ENCODE measurements around the gene ZNF514. TPM values are rescaled to one million over a fixed set of nuclear protein-coding genes. Genes with fewer than 3 reads are reported as not detected.

The ZNF514 gene
- total RNA-seq, 1 experiment from 2014 or later: 12.9 TPM

Other genes with a start within 250 kb of the ZNF514 start
- gene MAL, start 134.1 kb downstream of the ZNF514 start, total RNA-seq (2021): not detected in 2 replicates
- 50.9 and 51.4 TPM in 2 replicates for gene MRPS5, start 38.0 kb downstream of the ZNF514 start, total RNA-seq (2021)
- 2.2 and 2.7 TPM in 2 replicates for gene ZNF2, start 6.0 kb upstream of the ZNF514 start, total RNA-seq (2021)
- 13.2 and 13.3 TPM in 2 replicates for gene ZNF892, start 47.7 kb upstream of the ZNF514 start, total RNA-seq (2021)
- gene PROM2, start 114.6 kb upstream of the ZNF514 start, total RNA-seq (2021): 3.1 and 4.0 TPM in 2 replicates
- 1.5 TPM in 2 replicates for gene KCNIP3, start 137.5 kb upstream of the ZNF514 start, total RNA-seq (2021)
- 36.9 and 39.8 TPM in 2 replicates for gene FAHD2A, start 242.9 kb upstream of the ZNF514 start, total RNA-seq (2021)